HG03575 (cell line): Measurements from ENCODE around the gene DLGAP1.
"Not testable (repeated sequence)": the region's sequence is repeated elsewhere in the genome, so short reads cannot be mapped to it uniquely, and the experiment has no call there.

Experiments
- ATAC-seq: cut with Tn5 transposase; IDR thresholded peaks from one replicate; pipeline ENCODE4 v1.9.1; 2021; ENCODE audit not compliant: unreplicated experiment, insufficient number of reproducible peaks, low FRiP score; ENCODE audit errors: extremely low read depth

DLGAP1 gene

GRCh38 chr18:3585656-3586509 lies 869.2 kb downstream of the DLGAP1 start:
- ATAC-seq: no peak

GRCh38 chr18:3584897-3585460 lies 870.1 kb downstream of the DLGAP1 start:
- ATAC-seq: no peak

GRCh38 chr18:3584266-3584861 lies 870.7 kb downstream of the DLGAP1 start:
- ATAC-seq: no peak

- ATAC-seq: no peak
Measured at GRCh38 chr18:3583873-3584247, 871.2 kb downstream of the DLGAP1 start.

- not testable (repeated sequence) for ATAC-seq
Measured at GRCh38 chr18:3583106-3583872, 871.8 kb downstream of the DLGAP1 start.

- ATAC-seq: no peak
Measured at GRCh38 chr18:3581890-3582289, 873.2 kb downstream of the DLGAP1 start.

GRCh38 chr18:3580523-3581025 lies 874.5 kb downstream of the DLGAP1 start:
- ATAC-seq: not testable (repeated sequence)

GRCh38 chr18:3579701-3580100 lies 875.4 kb downstream of the DLGAP1 start:
- no peak for ATAC-seq

GRCh38 chr18:3578621-3579020 lies 876.5 kb downstream of the DLGAP1 start:
- ATAC-seq: no peak

- ATAC-seq: no peak
Measured at GRCh38 chr18:3577281-3577855, 877.7 kb downstream of the DLGAP1 start.

- ATAC-seq: no peak
Measured at GRCh38 chr18:3572761-3573160, 882.3 kb downstream of the DLGAP1 start.

- ATAC-seq: no peak
Measured at GRCh38 chr18:3566851-3567250, 888.3 kb downstream of the DLGAP1 start.

- ATAC-seq: no peak
Measured at GRCh38 chr18:3560755-3561154, 894.4 kb downstream of the DLGAP1 start.

GRCh38 chr18:3554811-3555427 lies 900.2 kb downstream of the DLGAP1 start:
- ATAC-seq: no peak

GRCh38 chr18:3554091-3554601 lies 901.0 kb downstream of the DLGAP1 start:
- no peak for ATAC-seq

- ATAC-seq: no peak
Measured at GRCh38 chr18:3552305-3552704, 902.8 kb downstream of the DLGAP1 start.

- ATAC-seq: no peak
Measured at GRCh38 chr18:3547891-3548615, 907.1 kb downstream of the DLGAP1 start.

- ATAC-seq: no peak
Measured at GRCh38 chr18:3546106-3546505, 909.0 kb downstream of the DLGAP1 start.
